Gastroesophageal sphincter (tissue), 3 donors: ENCODE results near the gene FXYD7.

ENCODE experiments used
- CTCF ChIP-seq, 4 experiments: fragments of 200-600 bp in 2 of 4; fragments of 450-650 bp in 2 of 4; sonication (generic) in 1 of 4; IDR thresholded peaks; one replicate each; pipeline ENCODE4 v1.5.1; 2017 to 2019; ENCODE audit warnings: antibody characterized with exemption in 4 of 4, mild to moderate bottlenecking in 2 of 4, moderate library complexity in 2 of 4
- POLR2AphosphoS5 ChIP-seq: sonication (generic); formaldehyde crosslinking; IDR thresholded peaks from one replicate; pipeline ENCODE4 v1.6.1; 2017; ENCODE audit warnings: antibody characterized with exemption

GRCh38 chr19:35109395-35110112, 33.5 kb upstream of the FXYD7 start:
- no peak for TF ChIP-seq CTCF (IDR thresholded peaks at IDR 0.05)
- TF ChIP-seq POLR2AphosphoS5, result no peak
